CD4-positive, alpha-beta T cell treated with Interleukin-6 at 100 ng/mL for 8 hours (primary cell): Measurements from ENCODE around the gene CCNF.
"Not testable (repeated sequence)": the region's sequence is repeated elsewhere in the genome, so short reads cannot be mapped to it uniquely, and the experiment has no call there.

Source experiments
- DNase-seq: peaks from one replicate; pipeline ENCODE4 v3.0.0-alpha.2; 2020; ENCODE audit warnings: mixed read lengths, low spot score

The CCNF gene

GRCh38 chr16:2429034-2429770 is at the start of gene CCNF:
Gene CCNF, plus strand, starts transcription at chr16:2429447. Its CDS starts 35 bp downstream, at chr16:2429482.
- DNase-seq: peak; percentile 97

- DNase-seq: no peak
These were observed 45.7 kb upstream of the CCNF start for GRCh38 chr16:2383501-2383900.

- DNase-seq: no peak
These were observed 44.8 kb upstream of the CCNF start for GRCh38 chr16:2384426-2384825.

- DNase-seq: no peak
These were observed 43.9 kb upstream of the CCNF start for GRCh38 chr16:2385190-2385836.

GRCh38 chr16:2385982-2386381 is 43.3 kb upstream of the CCNF start:
- not testable (repeated sequence) for DNase-seq

- DNase-seq: no peak
These were observed 42.3 kb upstream of the CCNF start for GRCh38 chr16:2386990-2387389.

- no peak for DNase-seq
These were observed 40.9 kb upstream of the CCNF start for GRCh38 chr16:2388139-2388874.

- no peak for DNase-seq
These were observed 40.3 kb upstream of the CCNF start for GRCh38 chr16:2388875-2389433.

GRCh38 chr16:2392025-2392424 is 37.2 kb upstream of the CCNF start:
- no peak for DNase-seq

GRCh38 chr16:2398520-2398919 is 30.7 kb upstream of the CCNF start:
- no peak for DNase-seq

GRCh38 chr16:2404099-2404498 is 25.1 kb upstream of the CCNF start:
- no peak for DNase-seq

GRCh38 chr16:2415085-2415484 is 14.2 kb upstream of the CCNF start:
- DNase-seq: no peak

GRCh38 chr16:2420035-2420434 is 9.2 kb upstream of the CCNF start:
- DNase-seq: no peak

- no peak for DNase-seq
These were observed 7.0 kb upstream of the CCNF start for GRCh38 chr16:2422123-2422867.

- DNase-seq: no peak
These were observed 4.9 kb upstream of the CCNF start for GRCh38 chr16:2424061-2425007.

- DNase-seq: no peak
These were observed 4.2 kb upstream of the CCNF start for GRCh38 chr16:2425008-2425518.

- no peak for DNase-seq
These were observed 3.3 kb upstream of the CCNF start for GRCh38 chr16:2425825-2426430.

GRCh38 chr16:2426941-2427361 is 2.3 kb upstream of the CCNF start:
- no peak for DNase-seq

- no peak for DNase-seq
These were observed 1.7 kb upstream of the CCNF start for GRCh38 chr16:2427526-2427925.
